GM21737 (cell line): ENCODE results near the gene MYLK4.
"Not testable (repeated sequence)": the region's sequence is repeated elsewhere in the genome, so short reads cannot be mapped to it uniquely, and the experiment has no call there.

Source experiments
- ATAC-seq: cut with Tn5 transposase; IDR thresholded peaks from one replicate; pipeline ENCODE4 v1.9.1; 2021; ENCODE audit warnings: mild to moderate bottlenecking, moderate library complexity; ENCODE audit not compliant: unreplicated experiment

The MYLK4 gene

DNA sequence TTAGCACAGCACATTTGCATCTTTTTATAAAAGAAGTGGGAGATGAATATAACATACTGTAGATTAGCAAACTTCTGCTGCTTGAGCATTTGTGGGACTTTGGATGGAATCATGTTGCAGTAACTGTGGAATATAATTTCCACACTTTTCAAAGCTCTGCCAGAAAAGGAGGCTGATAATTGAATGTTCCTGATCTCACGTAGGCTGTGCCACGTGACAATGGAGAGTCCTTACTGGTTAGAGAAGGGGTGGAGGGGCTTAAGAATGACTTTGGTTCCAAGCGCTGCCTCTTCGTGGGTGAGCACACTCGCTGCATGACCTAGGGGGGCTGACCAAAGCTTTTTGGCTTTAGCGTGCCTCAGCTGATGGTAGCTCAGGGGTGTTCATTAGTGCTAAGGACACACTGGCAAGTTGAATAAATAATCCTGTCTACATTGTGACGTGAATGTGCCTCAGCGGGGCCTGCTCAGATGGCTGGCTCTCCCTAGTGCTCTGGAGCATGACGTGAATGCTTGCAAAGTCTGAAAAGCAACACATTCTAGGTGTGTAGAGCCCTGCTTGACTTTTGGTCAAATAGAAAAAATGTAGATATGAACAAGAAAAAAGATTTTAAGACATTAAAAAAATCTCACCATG lies 29.5 kb upstream of the MYLK4 start:
- no peak for ATAC-seq

DNA sequence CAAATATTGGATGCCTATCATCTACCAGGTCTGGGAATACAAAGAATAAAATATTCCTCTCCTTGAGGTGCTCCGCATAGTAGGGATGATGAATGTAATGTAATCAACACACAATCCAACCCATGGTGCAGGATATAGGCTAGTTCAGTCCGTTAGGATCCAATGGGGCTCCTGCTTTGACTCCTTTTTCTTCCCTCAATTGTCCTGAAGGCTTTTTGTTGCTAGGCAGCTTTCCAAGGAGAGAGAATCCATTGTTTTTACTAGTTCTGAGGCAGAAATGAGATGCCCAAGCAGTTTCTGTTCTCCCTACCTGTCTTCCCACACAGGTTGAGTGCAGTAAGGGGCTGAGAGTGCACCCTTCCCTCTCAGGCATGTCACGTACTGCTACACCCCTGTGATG lies 26.5 kb upstream of the MYLK4 start:
- no peak for ATAC-seq

DNA sequence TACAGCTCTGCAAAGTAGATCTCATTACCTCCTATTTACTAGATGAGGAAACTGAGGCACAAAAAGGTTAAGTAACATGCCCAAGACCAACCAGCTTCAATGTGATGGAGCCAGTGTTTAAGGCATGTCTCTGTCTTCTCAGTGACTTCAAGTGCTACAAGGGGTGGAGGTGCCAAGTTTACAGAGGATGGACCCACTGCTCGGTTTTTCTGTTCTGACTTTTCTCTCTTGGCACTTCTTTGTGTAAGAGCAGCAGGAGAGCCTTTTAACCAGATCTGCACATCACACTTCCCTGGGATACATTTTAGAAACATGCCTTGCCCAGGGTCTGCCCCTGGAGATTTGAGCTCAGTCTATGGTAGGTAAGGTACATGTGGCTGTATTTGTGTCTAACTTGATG lies 24.3 kb upstream of the MYLK4 start:
- no peak for ATAC-seq

DNA sequence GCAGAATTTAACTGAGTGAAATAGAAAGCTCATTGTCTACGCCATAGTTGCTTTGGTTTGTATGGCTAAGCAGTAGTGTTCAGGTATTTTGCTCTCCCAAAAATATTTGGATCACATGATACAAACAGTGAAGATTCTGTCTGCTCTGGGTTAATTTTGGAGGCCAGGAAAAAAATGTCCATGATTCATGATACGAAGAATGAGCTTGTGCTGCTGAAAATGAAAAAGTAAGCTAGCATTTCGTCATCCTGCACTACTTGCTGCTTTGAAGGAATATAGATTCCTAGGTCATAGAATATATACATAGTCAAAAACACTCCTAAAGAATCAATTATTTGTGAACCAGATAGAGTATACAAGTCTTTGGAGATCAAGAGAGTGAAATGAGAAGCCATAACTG lies 22.7 kb upstream of the MYLK4 start:
- no peak for ATAC-seq

DNA sequence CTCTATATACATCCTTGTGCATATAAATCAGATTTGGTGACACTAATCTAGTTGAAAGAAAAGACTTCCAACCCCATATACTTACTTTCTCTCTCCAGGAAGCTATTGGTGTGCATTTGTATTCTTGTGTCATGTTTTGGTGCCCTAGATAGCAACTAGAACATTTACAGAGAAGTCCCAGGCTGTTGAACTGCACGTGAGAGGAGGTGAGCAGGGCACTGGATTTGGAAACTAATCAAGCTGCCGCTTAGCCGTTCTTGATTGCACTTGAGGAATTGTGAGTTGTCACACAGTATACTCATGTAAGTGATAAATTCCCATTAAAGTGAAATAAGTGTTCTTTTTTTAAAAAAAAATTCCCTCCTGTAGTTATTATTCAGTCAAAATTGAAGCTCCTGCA lies 22.1 kb upstream of the MYLK4 start:
- no peak for ATAC-seq

DNA sequence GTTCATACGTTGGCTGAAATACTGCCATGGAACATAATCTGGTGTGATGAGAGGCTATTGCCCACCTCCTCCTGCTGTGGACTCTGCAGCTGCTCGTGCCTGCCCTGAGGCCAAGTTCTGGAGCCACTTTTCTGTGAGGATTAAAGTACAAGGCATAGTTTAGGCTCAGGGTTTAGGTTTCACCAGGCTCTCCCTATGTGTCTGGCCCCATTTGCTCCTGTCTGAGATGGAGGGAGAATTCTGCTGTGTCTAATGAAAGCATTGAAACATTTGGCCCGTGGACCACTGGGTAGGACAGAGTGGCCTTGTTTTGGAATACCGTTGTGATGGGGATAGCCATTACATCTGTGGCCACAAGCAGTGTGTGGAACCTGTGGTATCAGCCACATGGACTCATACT lies 20.4 kb upstream of the MYLK4 start:
- no peak for ATAC-seq

DNA sequence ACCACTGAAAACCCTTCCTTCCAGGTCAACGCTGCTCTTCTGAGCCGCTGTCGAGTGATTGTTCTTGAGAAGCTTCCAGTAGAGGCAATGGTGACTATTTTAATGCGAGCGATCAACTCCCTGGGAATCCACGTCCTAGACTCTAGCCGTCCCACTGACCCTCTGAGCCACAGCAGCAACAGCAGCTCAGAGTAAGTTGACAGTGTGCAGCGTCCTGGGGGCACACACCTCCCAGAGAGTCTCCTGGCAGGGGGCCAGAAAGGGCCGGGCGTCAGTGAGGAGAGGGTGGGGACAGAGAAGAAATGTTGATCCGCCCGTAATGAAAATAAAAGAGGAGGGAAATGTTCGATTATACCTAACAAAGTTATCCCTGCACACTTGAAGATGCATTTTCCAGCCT lies 19.4 kb upstream of the MYLK4 start:
- ATAC-seq: no peak

DNA sequence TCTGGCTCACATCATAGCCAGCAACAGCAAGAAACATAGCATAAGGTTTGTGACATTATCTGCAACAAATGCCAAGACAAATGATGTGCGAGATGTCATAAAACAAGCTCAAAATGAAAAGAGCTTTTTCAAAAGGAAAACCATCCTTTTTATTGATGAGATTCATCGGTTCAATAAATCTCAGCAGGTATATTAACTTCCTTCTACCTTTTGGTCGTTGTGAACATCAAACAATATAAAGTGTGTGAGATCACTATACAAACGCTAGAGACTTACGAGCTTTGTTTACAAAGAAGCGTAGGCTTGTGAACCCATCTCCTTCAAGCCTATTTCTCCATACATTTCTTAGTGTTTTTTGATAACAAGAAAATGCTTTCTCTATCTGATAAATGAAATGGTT lies 18.0 kb upstream of the MYLK4 start:
- no peak for ATAC-seq

DNA sequence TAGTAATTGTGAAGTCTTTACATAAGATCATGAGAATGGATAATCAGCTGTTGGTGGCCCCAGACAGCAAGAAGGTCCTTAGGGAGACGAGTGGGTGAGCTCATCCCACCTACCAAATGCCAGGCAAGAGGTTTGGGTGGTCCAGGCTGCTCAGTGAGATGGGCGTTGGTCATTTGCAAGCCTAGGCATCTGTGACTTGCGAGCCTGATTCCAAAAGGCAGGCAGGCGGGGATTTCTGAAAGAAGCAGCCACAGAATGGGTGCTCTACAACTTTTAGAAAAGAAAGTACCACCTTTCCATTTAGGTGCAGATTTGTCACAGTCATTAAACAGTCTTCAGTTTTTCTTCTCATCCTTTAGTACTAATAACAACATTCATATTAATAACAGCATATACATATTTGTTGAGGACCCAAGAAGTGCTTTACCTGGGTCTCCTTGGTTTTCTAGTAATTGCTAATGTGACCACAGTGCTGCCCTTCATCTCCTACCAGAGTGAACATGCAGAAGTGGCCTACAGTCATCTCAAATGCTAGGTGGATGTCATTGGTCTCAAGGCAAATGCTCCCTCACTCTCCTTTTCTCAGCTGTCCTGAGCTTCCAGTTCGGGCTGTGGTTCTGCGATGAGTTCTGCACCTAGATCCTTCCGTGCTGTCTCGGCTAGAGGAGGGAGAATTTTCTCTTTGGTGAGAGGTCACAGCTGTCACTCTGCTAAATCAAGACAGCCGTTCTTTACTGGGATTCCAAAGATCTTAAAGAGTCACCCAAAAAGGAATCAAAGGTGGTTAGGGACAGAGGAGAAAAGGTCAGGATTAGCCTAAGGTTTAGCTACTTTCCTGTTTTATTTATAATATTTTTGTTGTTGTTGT lies 17.2 kb upstream of the MYLK4 start:
- no peak for ATAC-seq

DNA sequence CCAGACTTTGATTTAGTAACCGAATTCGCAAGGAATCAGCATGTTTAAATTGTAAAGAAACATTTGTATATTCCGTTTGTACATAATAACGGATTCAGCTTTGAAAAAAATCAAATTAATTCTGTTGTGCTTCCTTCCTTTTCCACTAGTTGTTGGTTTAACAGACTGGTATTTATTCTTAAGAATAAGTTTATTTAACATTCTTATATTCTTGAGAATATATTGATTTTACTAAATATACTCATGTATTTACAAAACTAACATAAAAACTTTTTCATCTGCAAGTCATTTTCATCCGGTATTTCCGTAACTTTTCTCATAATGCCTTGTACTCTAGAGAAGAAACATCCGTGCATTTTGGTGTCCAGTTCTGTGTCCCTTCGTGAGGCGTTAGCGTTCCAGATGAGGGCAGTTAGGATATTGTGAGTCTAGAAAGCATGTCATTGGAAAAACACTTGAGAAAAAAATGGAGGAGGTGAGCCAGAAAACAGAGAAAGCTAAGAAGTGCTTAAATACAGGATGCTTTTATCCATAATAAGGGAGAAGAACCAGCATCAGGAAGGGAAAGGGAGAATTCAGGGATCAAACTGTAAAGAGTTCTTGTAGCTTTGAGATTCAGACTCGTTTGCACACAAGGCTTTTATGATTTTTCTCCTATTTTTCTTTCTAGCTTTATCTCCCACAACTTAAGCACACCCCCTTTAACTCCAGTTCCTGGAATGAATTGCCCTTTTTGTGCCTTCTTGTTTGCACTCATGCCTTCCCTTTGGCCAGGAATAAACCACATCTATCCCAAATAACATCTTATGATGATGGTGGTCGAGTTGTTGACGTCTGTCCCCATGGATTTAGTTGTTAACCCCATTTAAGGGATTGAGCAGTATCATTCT lies 16.3 kb upstream of the MYLK4 start:
- no peak for ATAC-seq

DNA sequence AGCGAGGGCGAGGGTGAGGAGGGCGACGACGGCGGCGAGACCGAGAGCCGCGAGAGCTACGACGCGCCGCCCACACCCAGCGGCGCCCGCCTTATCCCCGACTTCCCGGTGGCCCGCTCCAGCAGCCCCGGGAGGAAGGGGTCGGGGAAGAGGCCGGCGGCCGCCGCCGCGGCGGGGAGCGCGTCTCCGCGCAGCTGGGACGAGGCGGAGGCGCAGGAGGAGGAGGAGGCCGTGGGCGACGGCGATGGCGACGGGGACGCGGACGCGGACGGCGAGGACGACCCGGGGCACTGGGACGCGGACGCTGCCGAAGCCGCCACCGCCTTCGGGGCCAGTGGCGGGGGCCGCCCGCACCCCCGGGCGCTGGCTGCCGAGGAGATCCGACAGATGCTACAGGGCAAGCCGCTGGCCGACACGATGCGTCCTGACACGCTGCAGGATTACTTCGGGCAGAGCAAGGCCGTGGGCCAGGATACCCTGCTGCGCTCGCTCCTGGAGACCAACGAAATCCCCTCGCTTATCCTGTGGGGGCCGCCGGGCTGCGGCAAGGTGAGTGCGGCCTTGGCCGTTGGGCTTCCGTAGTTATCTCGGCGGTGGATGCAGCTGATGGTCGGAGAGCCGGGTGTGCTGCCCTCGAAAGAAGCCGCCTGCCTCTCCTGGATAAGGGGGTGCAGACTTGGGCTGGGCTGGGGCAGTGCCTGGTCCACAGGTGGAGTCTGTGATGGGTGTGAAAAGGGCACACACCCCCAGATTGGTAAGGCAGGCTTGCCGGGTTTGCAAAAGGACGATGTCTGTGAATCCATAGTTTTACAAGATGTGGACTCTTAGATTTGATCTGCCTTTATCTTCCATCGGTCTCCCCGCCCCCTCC lies 15.4 kb upstream of the MYLK4 start:
- peak; percentile 25 for ATAC-seq

DNA sequence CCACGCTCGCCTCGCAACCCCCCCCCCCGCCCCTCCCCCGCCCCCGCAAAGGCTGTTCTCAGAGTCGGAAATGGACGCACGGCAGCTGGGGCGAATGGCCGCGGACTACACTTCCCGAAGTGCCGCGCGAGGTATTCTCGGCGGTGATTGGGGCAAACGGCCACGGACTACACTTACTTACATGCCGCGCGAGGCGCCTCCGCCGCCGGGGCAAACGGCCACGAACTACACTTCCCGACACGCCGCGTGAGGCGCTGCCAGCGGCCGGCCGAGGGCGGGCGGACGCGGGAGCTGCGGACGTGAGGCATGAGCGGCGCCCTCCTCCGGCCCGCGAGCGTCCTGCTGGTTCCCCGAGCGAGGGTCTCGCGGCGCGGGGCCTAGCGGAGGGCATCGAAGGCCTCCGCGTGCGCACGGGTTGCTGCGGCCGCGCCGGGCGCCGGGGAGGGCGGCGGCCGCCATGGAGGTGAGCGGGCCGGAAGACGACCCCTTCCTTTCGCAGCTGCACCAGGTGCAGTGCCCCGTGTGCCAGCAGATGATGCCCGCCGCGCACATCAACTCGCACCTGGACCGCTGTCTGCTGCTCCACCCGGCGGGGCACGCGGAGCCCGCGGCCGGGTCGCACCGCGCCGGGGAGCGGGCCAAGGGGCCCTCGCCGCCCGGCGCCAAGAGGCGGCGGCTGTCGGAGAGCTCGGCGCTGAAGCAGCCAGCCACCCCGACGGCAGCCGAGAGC lies 14.6 kb upstream of the MYLK4 start, which contains the start of gene WRNIP1:
TSS of gene WRNIP1 (plus strand) at position 228 of the 730 bp plus-strand sequence. CDS start at position 458, 230 bp downstream.
- ATAC-seq: peak; percentile 86

DNA sequence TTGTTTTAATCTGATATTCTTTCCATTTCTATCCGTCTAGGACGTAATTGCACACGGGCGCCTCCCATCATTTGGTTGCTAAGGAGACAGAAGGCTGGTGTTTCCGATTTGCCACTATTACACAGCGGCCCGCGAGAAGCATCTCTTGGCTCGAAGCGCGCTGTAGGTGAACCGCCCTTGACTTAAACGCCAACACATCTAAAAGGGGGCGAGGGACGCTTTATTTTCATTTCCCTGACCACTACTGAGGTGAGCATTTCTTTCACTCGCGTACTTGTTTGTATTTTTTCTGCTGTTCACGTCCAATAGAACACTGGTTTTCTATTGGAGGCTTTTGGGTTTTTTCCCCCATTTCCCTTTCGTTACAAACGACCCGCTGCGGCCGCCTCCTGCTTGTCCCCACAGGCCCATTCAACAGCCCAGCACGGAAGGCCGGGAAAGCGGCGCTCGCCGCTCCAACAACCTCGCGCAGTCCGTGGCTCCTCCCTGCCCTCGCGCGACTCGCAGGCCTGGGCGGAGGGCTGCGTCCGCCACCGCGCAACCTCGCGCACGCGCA lies 14.0 kb upstream of the MYLK4 start:
- ATAC-seq: peak; percentile 52

DNA sequence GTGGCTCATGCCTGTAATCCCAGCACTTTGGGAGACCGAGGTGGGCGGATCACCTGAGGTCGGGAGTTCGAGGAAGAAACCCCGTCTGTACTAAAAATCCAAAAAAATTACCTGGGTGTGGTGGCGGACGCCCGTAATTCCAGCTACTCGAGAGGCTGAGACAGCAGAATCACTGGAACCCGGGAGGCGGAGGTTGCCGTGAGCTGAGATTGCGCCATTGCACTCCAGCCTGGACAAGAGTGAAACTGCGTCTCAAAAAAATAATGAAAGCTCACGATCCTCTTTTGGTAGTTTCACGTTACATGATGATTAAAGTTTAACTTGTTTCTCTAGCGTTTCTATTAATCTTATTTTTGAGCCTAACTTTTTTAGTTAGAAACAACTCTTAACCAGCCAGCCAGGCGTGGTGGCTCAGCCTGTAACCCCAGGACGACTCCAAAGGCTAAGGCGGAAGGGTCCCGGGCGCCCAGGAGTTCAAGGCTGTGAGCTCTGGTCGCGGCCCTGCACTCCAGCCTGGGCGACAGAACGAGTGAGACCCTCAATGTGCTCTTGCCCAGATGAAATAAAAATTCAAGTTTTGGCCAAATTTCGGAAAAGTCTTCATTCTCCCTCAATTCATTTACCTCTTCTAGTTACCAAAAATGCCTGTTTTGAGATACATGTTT lies 13.3 kb upstream of the MYLK4 start:
- ATAC-seq: no peak

DNA sequence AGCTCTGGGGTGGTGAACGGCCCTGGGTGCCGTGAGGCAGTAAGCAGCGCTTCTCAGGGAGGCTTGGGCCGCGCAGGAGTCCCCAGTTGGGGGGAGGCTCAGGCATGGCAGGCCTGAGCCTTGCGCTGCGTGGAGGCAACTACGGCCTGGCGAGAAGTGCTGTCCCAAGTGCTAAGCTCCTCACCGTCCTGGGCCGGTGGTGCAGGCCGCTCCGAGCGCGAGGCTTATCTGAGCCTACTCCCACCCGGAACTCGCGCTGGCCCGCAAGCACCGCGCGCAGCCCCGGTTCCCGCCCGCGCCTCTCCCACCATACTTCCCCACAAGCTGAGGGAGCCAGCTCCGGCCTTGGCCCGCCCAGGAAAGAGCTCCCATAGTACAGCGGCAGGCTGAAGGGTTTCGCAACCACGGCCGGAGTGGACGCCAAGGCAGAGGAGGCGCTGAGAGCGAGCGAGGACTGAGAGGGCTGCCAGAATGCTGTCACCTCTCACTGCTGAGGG lies 12.7 kb upstream of the MYLK4 start:
- no peak for ATAC-seq

DNA sequence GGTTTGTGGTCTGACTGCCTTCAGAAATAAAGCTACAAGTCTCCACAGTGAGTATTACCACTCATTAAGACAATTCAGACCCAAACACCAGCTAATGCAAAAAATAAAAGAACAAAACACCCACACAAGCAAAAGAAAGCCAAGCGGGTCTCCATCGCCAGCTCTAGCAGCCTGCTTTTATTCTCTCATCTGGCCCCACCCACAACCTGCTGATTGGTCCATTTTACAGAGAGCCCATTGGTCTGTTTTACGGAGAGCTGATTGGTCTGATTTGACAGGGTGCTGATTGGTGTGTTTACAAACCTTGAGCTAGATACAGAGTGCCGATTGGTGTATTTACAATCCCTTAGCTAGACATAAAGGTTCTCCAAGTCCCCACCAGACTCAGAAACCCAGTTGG lies 12.1 kb upstream of the MYLK4 start:
- not testable (repeated sequence) for ATAC-seq

DNA sequence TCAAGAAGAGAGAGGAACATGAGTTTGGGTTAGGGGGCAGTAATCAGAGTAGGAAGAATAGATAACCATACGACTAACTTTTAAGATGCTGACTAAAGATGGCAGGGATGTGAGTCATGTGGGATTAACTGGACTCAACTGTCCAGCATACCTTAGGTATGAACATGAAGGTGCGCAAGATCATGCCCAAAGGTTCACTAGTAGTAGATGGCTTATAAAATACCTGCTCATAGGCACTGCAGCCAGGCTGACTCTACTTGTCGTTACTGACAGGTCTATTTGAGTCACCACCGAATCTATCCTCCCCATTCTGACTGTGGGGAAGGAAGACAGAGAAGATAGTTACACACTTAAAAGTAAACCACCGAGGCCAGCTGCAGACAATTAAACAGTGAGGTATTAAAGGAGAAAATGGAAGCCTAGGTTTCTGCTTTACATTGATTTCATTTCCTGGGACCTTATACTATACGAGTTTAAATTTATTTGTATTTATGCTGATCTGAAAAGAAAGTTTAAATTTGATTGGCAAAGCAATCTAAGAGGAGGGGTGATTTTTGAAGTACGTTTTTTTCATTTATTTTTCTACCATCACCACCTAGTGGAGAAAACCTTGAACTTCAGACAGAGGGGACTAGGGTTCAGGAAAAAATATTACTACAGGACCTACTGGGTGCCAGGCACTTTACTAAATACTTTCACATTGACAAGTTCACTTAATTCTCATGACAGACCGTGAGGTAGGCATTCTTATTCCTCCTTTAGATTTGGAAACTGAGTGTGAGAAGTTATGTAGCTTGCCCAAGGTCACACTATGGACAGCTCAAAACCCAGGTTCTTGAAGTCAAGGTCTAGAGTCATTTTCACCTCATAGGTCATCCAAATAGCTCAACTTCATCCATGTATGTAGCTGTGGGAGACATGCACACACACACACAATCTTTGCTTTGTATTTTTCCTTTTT lies 10.4 kb upstream of the MYLK4 start:
- no peak for ATAC-seq

DNA sequence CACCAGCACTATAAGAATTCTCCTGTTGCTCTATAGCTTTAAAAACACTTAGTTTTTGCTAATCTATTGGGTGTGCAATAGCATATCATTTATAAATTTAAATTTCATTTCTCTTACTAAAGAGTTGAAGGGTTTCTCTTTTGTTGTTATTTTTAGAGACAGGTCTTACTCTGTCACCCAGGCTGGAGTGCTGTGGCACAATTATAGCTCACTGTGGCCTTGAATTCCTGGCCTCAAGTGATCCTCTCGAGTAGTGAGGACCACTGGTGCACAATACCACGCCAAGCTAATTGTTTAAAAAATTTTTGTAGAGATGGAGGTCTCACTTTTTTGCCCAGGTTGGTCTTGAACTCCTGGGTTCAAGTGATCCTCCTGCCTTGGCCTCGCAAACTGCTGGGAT lies 8.3 kb upstream of the MYLK4 start:
- ATAC-seq: no peak
